NT2/D1 (cell line): ENCODE results near the gene FNTB.

Experiments
- SUZ12 ChIP-seq: IDR thresholded peaks from 2 replicates; pipeline ENCODE4 v1.6.1; 2011; ENCODE audit not compliant: insufficient read length, insufficient read depth; ENCODE audit errors: extremely low read depth
- YY1 ChIP-seq: IDR thresholded peaks from 2 replicates; pipeline ENCODE4 v1.6.1; 2011; ENCODE audit not compliant: insufficient read length, insufficient read depth
- ZNF274 ChIP-seq: IDR thresholded peaks from 2 replicates; pipeline ENCODE4 v1.6.1; 2011; ENCODE audit warnings: mild to moderate bottlenecking, low read depth, low read length

GRCh38 chr14:65079201-65079600 lies 92.5 kb downstream of the FNTB start:
- no peak for TF ChIP-seq ZNF274
- TF ChIP-seq SUZ12 = no peak
- TF ChIP-seq YY1 = no peak
